Adrenal gland (tissue), 5 donors: ENCODE measurements around the gene UBE2J2.

Source experiments
- POLR2A ChIP-seq, 2 donors: fragments of 450-650 bp; IDR thresholded peaks; one replicate each; pipeline ENCODE4 v1.6.1; 2017; ENCODE audit warnings: antibody characterized with exemption in 2 of 2, mild to moderate bottlenecking in 2 of 2, moderate library complexity in 1 of 2
- TF ChIP-seq, protein P1 (sequence below), 6 experiments: fragments of 450-650 bp in 4 of 6; fragments of 200-600 bp in 2 of 6; sonication (generic) in 1 of 6; IDR thresholded peaks; 1 replicate in 5 of 6; 2 replicates in 1 of 6; pipeline versions ENCODE4 v1.5.1 to v1.8.0; 2016 to 2021; ENCODE audit warnings: antibody characterized with exemption in 6 of 6, mild to moderate bottlenecking in 2 of 6, moderate library complexity in 1 of 6
- donor health status: DM: no; HTN: no; CAD: no.

DNA sequence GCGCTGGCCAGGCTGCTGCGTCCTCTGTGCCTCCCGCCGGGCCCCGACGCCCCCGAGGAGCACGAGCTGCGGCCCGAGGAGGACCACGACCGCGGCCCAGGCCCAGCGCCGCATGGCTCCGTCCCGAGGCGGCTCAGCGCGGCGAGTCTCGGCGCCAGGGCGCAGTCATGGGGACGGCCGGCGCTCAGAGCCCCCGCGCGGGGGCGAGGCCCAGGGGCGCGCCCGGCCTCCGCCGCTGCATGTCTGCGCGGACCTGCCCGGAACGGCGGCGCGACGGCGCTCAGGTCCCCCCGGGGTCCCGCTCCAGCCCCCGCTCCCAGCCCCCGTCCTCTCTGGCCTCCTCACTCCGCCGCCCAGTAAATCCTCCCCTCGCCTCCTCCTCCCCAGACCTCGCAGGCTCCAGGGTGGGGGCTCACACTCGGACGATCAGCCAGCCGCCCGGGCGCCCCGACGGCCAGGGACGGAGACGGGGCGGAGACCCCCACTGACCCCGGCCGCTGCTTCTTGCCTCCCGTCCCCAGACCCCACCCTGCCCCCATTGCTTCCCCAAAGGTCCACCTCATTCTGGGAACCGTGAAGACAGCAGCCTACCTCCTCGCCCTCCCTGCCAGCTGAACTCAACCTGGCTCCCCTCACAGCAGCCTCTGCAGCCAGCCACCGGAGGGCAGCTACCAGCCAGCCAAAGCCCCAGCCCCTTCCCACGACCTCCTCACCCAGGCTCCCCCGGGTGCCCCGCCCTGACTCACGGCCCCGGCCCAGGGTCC lies 26.9 kb downstream of the UBE2J2 start, which contains the start of gene C1QTNF12:
- TF ChIP-seq, protein P1, sequence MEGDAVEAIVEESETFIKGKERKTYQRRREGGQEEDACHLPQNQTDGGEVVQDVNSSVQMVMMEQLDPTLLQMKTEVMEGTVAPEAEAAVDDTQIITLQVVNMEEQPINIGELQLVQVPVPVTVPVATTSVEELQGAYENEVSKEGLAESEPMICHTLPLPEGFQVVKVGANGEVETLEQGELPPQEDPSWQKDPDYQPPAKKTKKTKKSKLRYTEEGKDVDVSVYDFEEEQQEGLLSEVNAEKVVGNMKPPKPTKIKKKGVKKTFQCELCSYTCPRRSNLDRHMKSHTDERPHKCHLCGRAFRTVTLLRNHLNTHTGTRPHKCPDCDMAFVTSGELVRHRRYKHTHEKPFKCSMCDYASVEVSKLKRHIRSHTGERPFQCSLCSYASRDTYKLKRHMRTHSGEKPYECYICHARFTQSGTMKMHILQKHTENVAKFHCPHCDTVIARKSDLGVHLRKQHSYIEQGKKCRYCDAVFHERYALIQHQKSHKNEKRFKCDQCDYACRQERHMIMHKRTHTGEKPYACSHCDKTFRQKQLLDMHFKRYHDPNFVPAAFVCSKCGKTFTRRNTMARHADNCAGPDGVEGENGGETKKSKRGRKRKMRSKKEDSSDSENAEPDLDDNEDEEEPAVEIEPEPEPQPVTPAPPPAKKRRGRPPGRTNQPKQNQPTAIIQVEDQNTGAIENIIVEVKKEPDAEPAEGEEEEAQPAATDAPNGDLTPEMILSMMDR (IDR thresholded peaks at IDR 0.05), result no peak
- no peak for TF ChIP-seq POLR2A (IDR thresholded peaks at IDR 0.05)
